ENCODE results near the gene SELENOT.

Gene SELENOT

GRCh38 chr3:150623945-150624344 lies 20.8 kb downstream of the SELENOT start:
- peaks cover 37% of the 10 kb centered on the region for H3K4me1 ChIP-seq (ENCODE audit: low read depth, poor library complexity, severe bottlenecking)

GRCh38 chr3:150626148-150626930 lies 23.2 kb downstream of the SELENOT start:
- peaks cover 13% of the 10 kb centered on the region for H3K36me3 ChIP-seq (ENCODE audit: insufficient read depth)
- H3K9ac ChIP-seq, result no peak overlapping the region
- H2AFZ ChIP-seq (ENCODE audit: low read depth), result no peak overlapping the region
- no peak for TF ChIP-seq CTCF (conservative IDR thresholded peaks at IDR 0.05; ENCODE audit: low read depth, low read length)
- H3K27ac ChIP-seq, result no peak overlapping the region
- H3K4me2 ChIP-seq, result no peak overlapping the region
- H3K27me3 ChIP-seq (ENCODE audit: insufficient read depth, low read depth), result no peaks in the 10 kb centered on the region
- H3K79me2 ChIP-seq (ENCODE audit: insufficient read depth, low read depth), result peaks cover 34% of the 10 kb centered on the region; the same call in 1 of the 2 replicates
- H3K4me3 ChIP-seq (IDR thresholded peaks at IDR 0.05; ENCODE audit: insufficient read depth, low read depth, low read length), result no peak overlapping the region
- peaks cover 18% of the 10 kb centered on the region for H4K20me1 ChIP-seq (ENCODE audit: insufficient read depth)
- H3K4me1 ChIP-seq (ENCODE audit: low read depth, poor library complexity, severe bottlenecking), result peaks cover 42% of the 10 kb centered on the region

More at GRCh38 chr3:150623945-150624344, 20.8 kb downstream of the SELENOT start:
- peaks cover 27% of the 10 kb centered on the region for H4K20me1 ChIP-seq (ENCODE audit: insufficient read depth)
- no peak overlapping the region for H3K27ac ChIP-seq
- TF ChIP-seq CTCF (conservative IDR thresholded peaks at IDR 0.05; ENCODE audit: low read depth, low read length), result no peak
- H3K27me3 ChIP-seq (ENCODE audit: insufficient read depth, low read depth), result no peaks in the 10 kb centered on the region
- H3K79me2 ChIP-seq (ENCODE audit: insufficient read depth, low read depth), result peaks cover 58% of the 10 kb centered on the region
- H3K4me2 ChIP-seq, result no peak overlapping the region
- no peak overlapping the region for H3K9ac ChIP-seq
- no peak overlapping the region for H2AFZ ChIP-seq (ENCODE audit: low read depth)
- no peak overlapping the region for H3K4me3 ChIP-seq (IDR thresholded peaks at IDR 0.05; ENCODE audit: insufficient read depth, low read depth, low read length)
- H3K36me3 ChIP-seq (ENCODE audit: insufficient read depth), result peaks cover 13% of the 10 kb centered on the region

DNA sequence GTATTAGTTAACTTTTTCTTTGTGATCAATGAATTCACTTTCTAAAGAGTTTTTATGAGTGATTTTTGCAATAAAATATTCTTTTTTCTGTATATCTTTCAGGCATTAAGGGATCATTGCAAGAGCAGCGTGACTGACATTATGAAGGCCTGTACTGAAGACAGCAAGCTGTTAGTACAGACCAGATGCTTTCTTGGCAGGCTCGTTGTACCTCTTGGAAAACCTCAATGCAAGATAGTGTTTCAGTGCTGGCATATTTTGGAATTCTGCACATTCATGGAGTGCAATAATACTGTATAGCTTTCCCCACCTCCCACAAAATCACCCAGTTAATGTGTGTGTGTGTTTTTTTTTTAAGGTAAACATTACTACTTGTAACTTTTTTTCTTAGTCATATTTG lies 24.4 kb downstream of the SELENOT start:
- Histone ChIP-seq H3K27ac (no peak overlapping the region), H3K79me2 (ENCODE audit: insufficient read depth, low read depth) (peaks cover 22% of the 10 kb centered on the region; the same call in 1 of the 2 replicates), H3K36me3 (ENCODE audit: insufficient read depth) (peaks cover 13% of the 10 kb centered on the region), H3K4me3 (IDR thresholded peaks at IDR 0.05; ENCODE audit: insufficient read depth, low read depth, low read length) (no peak overlapping the region), H3K9ac (no peak overlapping the region), H3K4me2 (no peak overlapping the region), H4K20me1 (ENCODE audit: insufficient read depth) (peaks cover 14% of the 10 kb centered on the region; the same call in 1 of the 2 replicates), H3K27me3 (ENCODE audit: insufficient read depth, low read depth) (no peaks in the 10 kb centered on the region), H3K4me1 (ENCODE audit: low read depth, poor library complexity, severe bottlenecking) (peaks cover 40% of the 10 kb centered on the region), H2AFZ (ENCODE audit: low read depth) (no peak overlapping the region)
- TF ChIP-seq CTCF (conservative IDR thresholded peaks at IDR 0.05; ENCODE audit: low read depth, low read length), result no peak

- Histone ChIP-seq H3K4me2 (no peak overlapping the region; the same call in 1 of the 2 replicates), H3K4me1 (ENCODE audit: low read depth, poor library complexity, severe bottlenecking) (peaks cover 52% of the 10 kb centered on the region), H4K20me1 (ENCODE audit: insufficient read depth) (no peaks in the 10 kb centered on the region), H3K4me3 (IDR thresholded peaks at IDR 0.05; ENCODE audit: insufficient read depth, low read depth, low read length) (no peak overlapping the region), H3K79me2 (ENCODE audit: insufficient read depth, low read depth) (no peaks in the 10 kb centered on the region; the same call in 1 of the 2 replicates), H3K36me3 (ENCODE audit: insufficient read depth) (peaks cover 13% of the 10 kb centered on the region), H2AFZ (ENCODE audit: low read depth) (no peak overlapping the region), H3K9ac (no peak overlapping the region), H3K27me3 (ENCODE audit: insufficient read depth, low read depth) (no peaks in the 10 kb centered on the region), H3K27ac (no peak overlapping the region)
- TF ChIP-seq CTCF (conservative IDR thresholded peaks at IDR 0.05; ENCODE audit: low read depth, low read length), result no peak
These were observed 28.5 kb downstream of the SELENOT start for GRCh38 chr3:150631515-150632221.

Data from KMS-11 (cell line).